HepG2 (cell line): ENCODE data around the gene LTB4R. TPM values are rescaled to one million over a fixed set of nuclear protein-coding genes. Genes with fewer than 3 reads are reported as not detected.

Source experiments
- FOXO4 ChIP-seq: sonication (generic); formaldehyde crosslinking; conservative IDR thresholded peaks from 2 replicates; pipeline ENCODE4 v1.8.1; 2023; ENCODE audit warnings: missing genetic modification reagents
- GTF3A ChIP-seq: sonication (generic); formaldehyde crosslinking; conservative IDR thresholded peaks from 2 replicates; pipeline ENCODE4 v1.4.0; 2020; ENCODE audit warnings: mild to moderate bottlenecking, missing genetic modification reagents
- HNF4A ChIP-seq: sonication (generic); formaldehyde crosslinking; IDR thresholded peaks from 2 replicates; pipeline ENCODE4 v1.4.0; 2020; ENCODE audit warnings: missing genetic modification reagents
- HOXA7 ChIP-seq: sonication (generic); formaldehyde crosslinking; IDR thresholded peaks from 2 replicates; pipeline ENCODE4 v1.8.1; 2022; ENCODE audit warnings: mild to moderate bottlenecking, missing genetic modification reagents, moderate library complexity
- SETDB1 ChIP-seq: sonication (generic); formaldehyde crosslinking; IDR thresholded peaks from 2 replicates; pipeline ENCODE4 v1.5.1; 2020; ENCODE audit warnings: missing genetic modification reagents, mild to moderate bottlenecking, borderline replicate concordance
- U2AF1 ChIP-seq: fragments of 200-400 bp; formaldehyde crosslinking; optimal IDR thresholded peaks from 2 replicates; pipeline ENCODE3; 2017; ENCODE audit warnings: mild to moderate bottlenecking, low read depth, low read length
- ZBTB33 ChIP-seq: sonication (generic); formaldehyde crosslinking; IDR thresholded peaks from 2 replicates; pipeline ENCODE4 v1.4.0; 2020; ENCODE audit warnings: missing genetic modification reagents
- ZBTB37 ChIP-seq: sonication (generic); formaldehyde crosslinking; IDR thresholded peaks from 2 replicates; pipeline ENCODE4 v1.4.0; 2020; ENCODE audit warnings: mild to moderate bottlenecking, missing genetic modification reagents
- ZNF232 ChIP-seq: sonication (generic); formaldehyde crosslinking; IDR thresholded peaks from 2 replicates; pipeline ENCODE4 v1.4.0; 2020; ENCODE audit warnings: missing genetic modification reagents, borderline replicate concordance
- ZNF3 ChIP-seq: IDR thresholded peaks from 2 replicates; pipeline ENCODE4 v1.7.0; 2017; ENCODE audit warnings: inconsistent platforms
- ZNF510 ChIP-seq: sonication (generic); formaldehyde crosslinking; IDR thresholded peaks from 2 replicates; pipeline ENCODE4 v1.4.0; 2020; ENCODE audit warnings: low read depth, mild to moderate bottlenecking, missing genetic modification reagents
- polyA plus RNA-seq, 8 experiments: library from polyadenylated mRNA; depleted of rRNA in 3 of 8; stranded (reverse) in 7 of 8; unstranded in 1 of 8; fragments of >200 nt; fragmentation: Illumina TruSeq in 4 of 8; extraction: Trizol in 4 of 8; gene quantifications; 2 replicates each; pipeline versions ENCODE4 v1.2.1 to v1.2.3, GENCODE V29; 2011 to 2016; ENCODE audit warnings: low read depth in 4 of 8, missing spikeins in 1 of 8, mixed read lengths in 1 of 8; ENCODE audit not compliant: insufficient read depth in 1 of 8
- total RNA-seq, 5 experiments: library from RNA; depleted of rRNA; stranded (reverse); fragments of >200 nt; fragmentation: Illumina TruSeq; extraction: Trizol; gene quantifications; 2 replicates each; pipeline ENCODE4 v1.2.3, GENCODE V29; 2016; ENCODE audit warnings: low read depth in 1 of 5
- TF ChIP-seq, protein P1 (sequence below): sonication (generic); formaldehyde crosslinking; IDR thresholded peaks from one replicate; pipeline ENCODE4 v1.5.1; 2020; ENCODE audit warnings: mild to moderate bottlenecking, missing genetic modification reagents; ENCODE audit errors: not compliant biosample characterization
- TF ChIP-seq, protein P2 (sequence below): sonication (generic); formaldehyde crosslinking; IDR thresholded peaks from 2 replicates; pipeline ENCODE4 v1.4.0; 2020; ENCODE audit warnings: missing genetic modification reagents

Gene LTB4R
- total and polyA plus RNA-seq, 2 of the 13 experiments (the other 11 are each of a cell fraction or from before 2014, with no cell fraction given), result 3.2 to 8.2 TPM

GRCh38 chr14:24307575-24308341 is 3.5 kb upstream of the LTB4R start, which contains the start of gene CIDEB (continued):
- TF ChIP-seq, protein P1, sequence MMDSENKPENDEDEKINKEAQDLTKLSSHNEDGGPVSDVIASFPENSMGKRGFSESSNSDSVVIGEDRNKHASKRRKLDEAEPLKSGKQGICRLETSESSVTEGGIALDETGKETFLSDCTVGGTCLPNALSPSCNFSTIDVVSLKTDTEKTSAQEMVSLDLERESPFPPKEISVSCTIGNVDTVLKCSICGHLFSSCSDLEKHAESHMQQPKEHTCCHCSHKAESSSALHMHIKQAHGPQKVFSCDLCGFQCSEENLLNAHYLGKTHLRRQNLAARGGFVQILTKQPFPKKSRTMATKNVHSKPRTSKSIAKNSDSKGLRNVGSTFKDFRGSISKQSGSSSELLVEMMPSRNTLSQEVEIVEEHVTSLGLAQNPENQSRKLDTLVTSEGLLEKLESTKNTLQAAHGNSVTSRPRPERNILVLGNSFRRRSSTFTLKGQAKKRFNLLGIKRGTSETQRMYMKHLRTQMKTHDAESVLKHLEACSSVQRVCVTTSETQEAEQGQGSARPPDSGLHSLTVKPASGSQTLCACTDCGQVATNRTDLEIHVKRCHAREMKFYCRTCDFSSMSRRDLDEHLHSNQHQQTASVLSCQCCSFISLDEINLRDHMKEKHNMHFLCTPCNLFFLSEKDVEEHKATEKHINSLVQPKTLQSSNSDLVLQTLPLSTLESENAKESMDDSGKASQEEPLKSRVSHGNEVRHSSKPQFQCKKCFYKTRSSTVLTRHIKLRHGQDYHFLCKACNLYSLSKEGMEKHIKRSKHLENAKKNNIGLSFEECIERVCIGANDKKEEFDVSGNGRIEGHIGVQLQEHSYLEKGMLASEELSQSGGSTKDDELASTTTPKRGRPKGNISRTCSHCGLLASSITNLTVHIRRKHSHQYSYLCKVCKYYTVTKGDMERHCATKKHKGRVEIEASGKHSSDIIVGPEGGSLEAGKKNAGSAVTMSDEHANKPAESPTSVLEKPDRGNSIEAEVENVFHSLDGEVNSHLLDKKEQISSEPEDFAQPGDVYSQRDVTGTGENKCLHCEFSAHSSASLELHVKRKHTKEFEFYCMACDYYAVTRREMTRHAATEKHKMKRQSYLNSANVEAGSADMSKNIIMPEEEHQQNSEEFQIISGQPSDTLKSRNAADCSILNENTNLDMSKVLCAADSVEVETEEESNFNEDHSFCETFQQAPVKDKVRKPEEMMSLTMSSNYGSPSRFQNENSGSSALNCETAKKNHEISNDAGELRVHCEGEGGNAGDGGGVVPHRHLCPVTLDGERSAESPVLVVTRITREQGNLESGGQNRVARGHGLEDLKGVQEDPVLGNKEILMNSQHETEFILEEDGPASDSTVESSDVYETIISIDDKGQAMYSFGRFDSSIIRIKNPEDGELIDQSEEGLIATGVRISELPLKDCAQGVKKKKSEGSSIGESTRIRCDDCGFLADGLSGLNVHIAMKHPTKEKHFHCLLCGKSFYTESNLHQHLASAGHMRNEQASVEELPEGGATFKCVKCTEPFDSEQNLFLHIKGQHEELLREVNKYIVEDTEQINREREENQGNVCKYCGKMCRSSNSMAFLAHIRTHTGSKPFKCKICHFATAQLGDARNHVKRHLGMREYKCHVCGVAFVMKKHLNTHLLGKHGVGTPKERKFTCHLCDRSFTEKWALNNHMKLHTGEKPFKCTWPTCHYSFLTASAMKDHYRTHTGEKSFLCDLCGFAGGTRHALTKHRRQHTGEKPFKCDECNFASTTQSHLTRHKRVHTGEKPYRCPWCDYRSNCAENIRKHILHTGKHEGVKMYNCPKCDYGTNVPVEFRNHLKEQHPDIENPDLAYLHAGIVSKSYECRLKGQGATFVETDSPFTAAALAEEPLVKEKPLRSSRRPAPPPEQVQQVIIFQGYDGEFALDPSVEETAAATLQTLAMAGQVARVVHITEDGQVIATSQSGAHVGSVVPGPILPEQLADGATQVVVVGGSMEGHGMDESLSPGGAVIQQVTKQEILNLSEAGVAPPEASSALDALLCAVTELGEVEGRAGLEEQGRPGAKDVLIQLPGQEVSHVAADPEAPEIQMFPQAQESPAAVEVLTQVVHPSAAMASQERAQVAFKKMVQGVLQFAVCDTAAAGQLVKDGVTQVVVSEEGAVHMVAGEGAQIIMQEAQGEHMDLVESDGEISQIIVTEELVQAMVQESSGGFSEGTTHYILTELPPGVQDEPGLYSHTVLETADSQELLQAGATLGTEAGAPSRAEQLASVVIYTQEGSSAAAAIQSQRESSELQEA (CRISPR knock-in tag), result peak; percentile 29
- TF ChIP-seq ZBTB37 (no peak; the same call in 1 of the 2 replicates), HOXA7 (no peak), SETDB1 (no peak), FOXO4 (CRISPR knock-in tag) (no peak), ZNF3 (CRISPR knock-in tag) (peak; percentile 61; the same call in 1 of the 2 replicates), ZBTB33 (CRISPR knock-in tag) (peak; percentile 56), GTF3A (CRISPR knock-in tag) (peak; percentile 97), U2AF1 (no peak), ZNF510 (CRISPR knock-in tag) (peak; percentile 89; the same call in 1 of the 2 replicates), ZNF232 (CRISPR knock-in tag) (peak; percentile 49; the same call in 1 of the 2 replicates), HNF4A (peak; percentile 100)
- TF ChIP-seq, protein P2, sequence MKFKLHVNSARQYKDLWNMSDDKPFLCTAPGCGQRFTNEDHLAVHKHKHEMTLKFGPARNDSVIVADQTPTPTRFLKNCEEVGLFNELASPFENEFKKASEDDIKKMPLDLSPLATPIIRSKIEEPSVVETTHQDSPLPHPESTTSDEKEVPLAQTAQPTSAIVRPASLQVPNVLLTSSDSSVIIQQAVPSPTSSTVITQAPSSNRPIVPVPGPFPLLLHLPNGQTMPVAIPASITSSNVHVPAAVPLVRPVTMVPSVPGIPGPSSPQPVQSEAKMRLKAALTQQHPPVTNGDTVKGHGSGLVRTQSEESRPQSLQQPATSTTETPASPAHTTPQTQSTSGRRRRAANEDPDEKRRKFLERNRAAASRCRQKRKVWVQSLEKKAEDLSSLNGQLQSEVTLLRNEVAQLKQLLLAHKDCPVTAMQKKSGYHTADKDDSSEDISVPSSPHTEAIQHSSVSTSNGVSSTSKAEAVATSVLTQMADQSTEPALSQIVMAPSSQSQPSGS (CRISPR knock-in tag), result peak; percentile 80
